ENCODE results near the gene UBL3.

Gene UBL3

DNA sequence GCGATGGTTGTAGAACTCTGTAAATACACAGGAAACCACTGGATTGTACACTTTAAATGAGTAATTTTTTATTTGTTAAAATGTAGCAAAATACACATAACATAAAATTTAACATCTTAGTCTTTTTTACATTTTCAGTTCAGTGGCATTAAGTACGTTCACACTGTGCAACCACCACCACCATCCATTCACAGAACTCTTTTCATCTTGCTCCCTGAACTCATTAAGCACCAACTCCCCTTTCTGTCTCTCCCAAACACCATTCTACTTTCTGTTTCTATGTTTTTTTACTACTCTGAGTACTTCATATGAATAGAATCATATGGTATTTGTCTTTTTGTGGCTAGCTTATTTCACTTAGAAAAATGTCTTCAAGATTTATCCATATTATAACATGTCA lies 2.7 kb upstream of the UBL3 start:
- TF ChIP-seq, protein P1, sequence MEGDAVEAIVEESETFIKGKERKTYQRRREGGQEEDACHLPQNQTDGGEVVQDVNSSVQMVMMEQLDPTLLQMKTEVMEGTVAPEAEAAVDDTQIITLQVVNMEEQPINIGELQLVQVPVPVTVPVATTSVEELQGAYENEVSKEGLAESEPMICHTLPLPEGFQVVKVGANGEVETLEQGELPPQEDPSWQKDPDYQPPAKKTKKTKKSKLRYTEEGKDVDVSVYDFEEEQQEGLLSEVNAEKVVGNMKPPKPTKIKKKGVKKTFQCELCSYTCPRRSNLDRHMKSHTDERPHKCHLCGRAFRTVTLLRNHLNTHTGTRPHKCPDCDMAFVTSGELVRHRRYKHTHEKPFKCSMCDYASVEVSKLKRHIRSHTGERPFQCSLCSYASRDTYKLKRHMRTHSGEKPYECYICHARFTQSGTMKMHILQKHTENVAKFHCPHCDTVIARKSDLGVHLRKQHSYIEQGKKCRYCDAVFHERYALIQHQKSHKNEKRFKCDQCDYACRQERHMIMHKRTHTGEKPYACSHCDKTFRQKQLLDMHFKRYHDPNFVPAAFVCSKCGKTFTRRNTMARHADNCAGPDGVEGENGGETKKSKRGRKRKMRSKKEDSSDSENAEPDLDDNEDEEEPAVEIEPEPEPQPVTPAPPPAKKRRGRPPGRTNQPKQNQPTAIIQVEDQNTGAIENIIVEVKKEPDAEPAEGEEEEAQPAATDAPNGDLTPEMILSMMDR (conservative IDR thresholded peaks at IDR 0.05; ENCODE audit: control insufficient read depth, insufficient read depth, low read depth, low read length), result no peak
- no peak for DNase-seq (ENCODE audit: low read depth)
- no peak overlapping the region for H3K4me3 ChIP-seq (ENCODE audit: control insufficient read depth, low read depth, low read length)

DNA sequence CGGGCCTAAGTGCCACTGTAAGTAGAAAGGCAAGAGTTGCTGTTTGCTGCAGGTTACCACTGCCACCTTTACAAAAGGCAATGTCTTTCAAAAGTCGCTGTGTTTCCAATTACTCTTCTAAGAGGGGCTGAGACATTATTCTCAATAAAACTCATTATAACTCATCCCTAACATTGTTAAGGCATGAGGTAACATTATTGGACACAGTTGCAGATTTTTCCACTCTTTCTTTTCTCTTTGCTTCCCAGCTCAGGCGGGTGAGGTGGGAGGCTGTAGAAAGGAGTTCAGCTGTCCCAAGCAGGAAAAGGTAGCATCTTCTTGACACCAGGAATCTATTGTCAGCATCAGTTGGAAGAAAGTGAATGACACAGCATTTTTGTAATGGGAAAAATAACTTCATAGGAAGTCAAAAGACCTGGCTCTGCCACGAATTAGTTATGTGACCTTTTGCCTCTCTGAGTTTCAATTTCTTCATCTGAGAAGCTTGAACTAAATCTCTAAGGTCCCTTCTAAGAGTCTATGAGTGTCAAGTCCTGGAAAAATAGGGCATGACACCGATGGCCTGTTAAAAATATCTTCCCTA lies 2.1 kb upstream of the UBL3 start:
- TF ChIP-seq, protein P1 (conservative IDR thresholded peaks at IDR 0.05; ENCODE audit: control insufficient read depth, insufficient read depth, low read depth, low read length), result no peak
- peak; percentile 41 for DNase-seq (ENCODE audit: low read depth)
- no peak overlapping the region for H3K4me3 ChIP-seq (ENCODE audit: control insufficient read depth, low read depth, low read length)

DNA sequence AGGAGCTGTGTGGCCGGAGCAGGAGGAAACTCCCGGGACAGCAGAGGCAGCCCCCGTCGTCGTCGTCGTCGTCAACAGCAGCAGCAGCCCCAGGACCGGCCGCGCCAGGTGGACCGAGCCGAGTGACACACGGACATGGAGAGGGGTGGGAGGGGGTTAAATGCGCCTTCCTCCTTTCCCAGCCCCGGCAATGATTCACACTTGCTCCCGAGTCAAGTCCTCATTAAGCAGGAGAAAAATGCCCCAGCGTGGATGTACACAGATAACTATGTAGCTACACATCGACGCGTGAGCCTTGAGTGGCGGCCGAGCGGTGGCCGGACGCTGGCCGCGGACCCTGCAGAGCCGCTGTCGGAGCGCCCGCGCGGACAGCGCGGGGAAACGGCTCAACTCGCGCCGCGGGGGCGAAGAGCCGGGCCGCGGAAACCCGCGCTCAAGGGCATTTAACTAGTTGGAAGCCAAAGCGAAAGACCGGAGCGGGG lies 645 bp downstream of the UBL3 start:
- TF ChIP-seq, protein P1 (conservative IDR thresholded peaks at IDR 0.05; ENCODE audit: control insufficient read depth, insufficient read depth, low read depth, low read length), result no peak
- peak overlapping the region; percentile 89 for H3K4me3 ChIP-seq (ENCODE audit: control insufficient read depth, low read depth, low read length)
- DNase-seq (ENCODE audit: low read depth), result peak; percentile 73

DNA sequence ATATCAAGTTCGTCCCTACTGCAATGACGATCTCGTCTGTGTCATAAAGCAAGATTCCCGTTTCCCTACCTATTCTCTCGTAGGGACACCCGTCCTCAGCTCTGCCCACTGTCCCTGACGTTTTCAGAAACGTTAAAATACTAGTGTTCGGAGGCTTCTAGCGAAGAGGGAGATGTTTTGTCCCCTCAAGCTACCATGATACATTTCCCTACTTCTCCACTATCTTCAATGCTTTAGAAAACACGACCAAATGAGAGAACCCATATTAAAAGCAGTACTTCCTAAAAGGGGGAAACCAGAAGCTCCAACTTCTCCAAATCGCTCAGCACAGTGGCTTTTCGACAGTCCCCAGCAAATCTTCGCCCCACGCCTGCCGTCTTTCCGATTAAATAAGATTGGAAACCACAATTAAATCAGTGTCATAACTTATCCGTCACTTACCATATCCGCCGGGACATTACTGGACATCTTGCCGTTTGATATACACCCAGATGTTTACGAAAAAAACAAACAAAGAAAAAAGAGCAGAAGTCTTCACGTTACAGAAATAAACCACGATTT lies 1.3 kb downstream of the UBL3 start:
- TF ChIP-seq, protein P1 (conservative IDR thresholded peaks at IDR 0.05; ENCODE audit: control insufficient read depth, insufficient read depth, low read depth, low read length), result no peak
- H3K4me3 ChIP-seq (ENCODE audit: control insufficient read depth, low read depth, low read length), result peak overlapping the region; percentile 89
- peak; percentile 39 for DNase-seq (ENCODE audit: low read depth)

DNA sequence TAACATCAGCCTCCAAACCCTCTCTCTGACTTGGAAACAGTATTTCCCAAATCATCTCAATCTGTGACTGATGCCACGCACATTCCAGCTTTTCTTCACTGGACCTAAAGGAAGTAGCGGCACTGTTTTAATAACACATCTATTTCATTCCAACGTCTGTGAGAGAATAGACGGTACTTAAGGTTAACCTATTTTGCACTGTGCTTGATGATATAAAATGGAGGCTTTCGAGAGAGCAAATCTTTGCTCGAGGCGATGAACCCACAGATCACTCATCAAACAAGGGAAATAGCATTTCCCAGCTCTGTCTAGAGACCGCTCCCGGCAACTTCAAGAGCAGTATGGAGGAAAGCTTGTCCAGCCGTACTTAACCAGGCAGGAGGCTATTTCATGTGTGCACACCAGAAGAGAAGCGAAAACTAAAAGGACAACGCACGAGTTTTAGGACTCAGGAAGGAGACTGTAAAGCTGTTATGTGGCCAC lies 2.9 kb downstream of the UBL3 start:
- DNase-seq (ENCODE audit: low read depth), result peak; percentile 64
- TF ChIP-seq, protein P1 (conservative IDR thresholded peaks at IDR 0.05; ENCODE audit: control insufficient read depth, insufficient read depth, low read depth, low read length), result no peak
- peak overlapping the region; percentile 52 for H3K4me3 ChIP-seq (ENCODE audit: control insufficient read depth, low read depth, low read length)

DNA sequence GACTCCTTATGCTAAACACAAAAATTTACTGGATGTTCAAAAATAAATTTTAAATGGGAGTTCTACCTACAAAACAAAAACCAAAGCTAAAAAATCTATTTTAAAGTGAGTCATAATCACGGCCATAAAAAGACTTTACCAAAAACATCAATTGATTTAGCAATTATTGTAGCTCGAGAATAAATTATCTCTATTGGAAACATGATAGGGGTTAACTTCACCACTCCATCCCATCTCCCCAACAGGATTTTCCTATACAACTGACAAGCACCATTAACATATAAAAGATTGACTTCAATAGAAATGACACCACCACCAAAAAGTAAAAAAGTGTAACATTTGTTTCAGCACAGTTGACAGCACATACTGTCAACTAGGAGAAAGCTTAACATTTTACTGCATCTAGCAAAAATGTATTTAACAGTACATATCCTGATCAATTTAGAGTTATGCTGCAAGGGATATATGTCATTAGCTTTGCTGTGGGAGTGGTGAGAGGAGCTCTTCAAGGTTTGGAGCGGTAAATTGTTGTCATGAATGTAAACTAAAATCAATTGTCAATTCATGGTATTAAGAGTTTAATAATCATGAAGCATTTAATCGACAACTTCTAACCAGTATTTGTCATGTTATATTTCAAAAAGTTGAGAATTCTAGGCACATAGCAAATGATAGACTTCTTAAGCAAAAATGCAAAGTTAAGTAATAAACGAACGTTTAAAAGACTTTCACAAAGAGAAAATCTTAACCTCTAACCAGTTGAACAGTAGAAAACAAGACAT lies 3.8 kb downstream of the UBL3 start:
- no peak for DNase-seq (ENCODE audit: low read depth)
- H3K4me3 ChIP-seq (ENCODE audit: control insufficient read depth, low read depth, low read length), result peak overlapping the region; percentile 52
- TF ChIP-seq, protein P1 (conservative IDR thresholded peaks at IDR 0.05; ENCODE audit: control insufficient read depth, insufficient read depth, low read depth, low read length), result no peak

All from fibroblast of mammary gland (primary cell).